ENCODE data around the gene LASP1NB.

GRCh38 chr17:38959508-38959907 lies 34.1 kb downstream of the LASP1NB start:
- TF ChIP-seq CTCF (IDR thresholded peaks at IDR 0.05; ENCODE audit: poor library complexity, severe bottlenecking) (no peak), EZH2 (IDR thresholded peaks at IDR 0.05; ENCODE audit: borderline replicate concordance, insufficient read depth, low read length, poor library complexity, severe bottlenecking) (no peak), POLR2AphosphoS5 (IDR thresholded peaks at IDR 0.05) (no peak)

Data from neural cell (in vitro differentiated cells).